ENCODE results near the gene LAIR1.

The LAIR1 gene

DNA sequence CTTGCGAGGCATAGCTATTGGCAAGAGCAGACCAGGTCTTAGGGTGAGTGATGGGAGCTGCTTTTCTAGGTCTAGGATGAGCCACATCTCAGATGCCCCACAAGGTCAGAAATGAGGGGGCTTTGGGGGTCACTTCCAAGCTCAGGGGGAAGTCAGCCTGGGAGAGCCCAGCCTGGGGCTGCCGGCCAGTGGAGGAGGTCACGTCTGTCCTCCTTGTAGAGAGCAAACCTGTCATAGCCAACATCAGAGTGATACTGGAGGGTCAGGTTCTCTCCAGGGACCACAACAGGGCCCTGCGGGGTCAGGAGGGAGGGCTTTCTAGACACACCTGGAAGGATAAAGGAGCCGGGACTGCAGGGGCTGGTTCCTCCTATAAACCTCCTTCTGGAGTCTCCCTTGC is 54.2 kb downstream of the LAIR1 start:
- H3K27ac ChIP-seq = no peak overlapping the region
- TF ChIP-seq ZFX (IDR thresholded peaks at IDR 0.05) = no peak
- TF ChIP-seq, protein P1, sequence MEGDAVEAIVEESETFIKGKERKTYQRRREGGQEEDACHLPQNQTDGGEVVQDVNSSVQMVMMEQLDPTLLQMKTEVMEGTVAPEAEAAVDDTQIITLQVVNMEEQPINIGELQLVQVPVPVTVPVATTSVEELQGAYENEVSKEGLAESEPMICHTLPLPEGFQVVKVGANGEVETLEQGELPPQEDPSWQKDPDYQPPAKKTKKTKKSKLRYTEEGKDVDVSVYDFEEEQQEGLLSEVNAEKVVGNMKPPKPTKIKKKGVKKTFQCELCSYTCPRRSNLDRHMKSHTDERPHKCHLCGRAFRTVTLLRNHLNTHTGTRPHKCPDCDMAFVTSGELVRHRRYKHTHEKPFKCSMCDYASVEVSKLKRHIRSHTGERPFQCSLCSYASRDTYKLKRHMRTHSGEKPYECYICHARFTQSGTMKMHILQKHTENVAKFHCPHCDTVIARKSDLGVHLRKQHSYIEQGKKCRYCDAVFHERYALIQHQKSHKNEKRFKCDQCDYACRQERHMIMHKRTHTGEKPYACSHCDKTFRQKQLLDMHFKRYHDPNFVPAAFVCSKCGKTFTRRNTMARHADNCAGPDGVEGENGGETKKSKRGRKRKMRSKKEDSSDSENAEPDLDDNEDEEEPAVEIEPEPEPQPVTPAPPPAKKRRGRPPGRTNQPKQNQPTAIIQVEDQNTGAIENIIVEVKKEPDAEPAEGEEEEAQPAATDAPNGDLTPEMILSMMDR (conservative IDR thresholded peaks at IDR 0.05) = no peak

DNA sequence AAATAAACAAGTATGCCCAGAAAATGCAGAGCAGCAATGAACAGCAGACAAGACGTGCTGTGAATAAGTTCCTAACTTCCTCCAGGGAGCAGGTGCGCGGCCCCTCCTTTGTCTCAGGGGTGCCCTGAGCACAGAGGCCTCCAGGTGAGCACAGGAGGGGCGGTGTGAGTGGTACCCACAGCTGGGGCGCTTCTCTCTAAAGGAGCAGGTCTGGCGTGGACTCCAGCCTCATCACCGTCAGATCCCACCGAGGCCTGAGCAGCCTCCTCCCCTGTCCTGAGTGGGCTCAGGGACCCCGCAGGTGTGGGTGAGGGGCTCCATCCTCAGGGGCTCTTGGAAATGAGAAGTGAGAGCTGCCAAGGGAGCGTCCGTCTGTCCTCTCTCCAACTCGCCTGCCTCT is 54.9 kb downstream of the LAIR1 start:
- no peak overlapping the region for H3K27ac ChIP-seq
- TF ChIP-seq, protein P1 (conservative IDR thresholded peaks at IDR 0.05) = no peak
- no peak for TF ChIP-seq ZFX (IDR thresholded peaks at IDR 0.05)

DNA sequence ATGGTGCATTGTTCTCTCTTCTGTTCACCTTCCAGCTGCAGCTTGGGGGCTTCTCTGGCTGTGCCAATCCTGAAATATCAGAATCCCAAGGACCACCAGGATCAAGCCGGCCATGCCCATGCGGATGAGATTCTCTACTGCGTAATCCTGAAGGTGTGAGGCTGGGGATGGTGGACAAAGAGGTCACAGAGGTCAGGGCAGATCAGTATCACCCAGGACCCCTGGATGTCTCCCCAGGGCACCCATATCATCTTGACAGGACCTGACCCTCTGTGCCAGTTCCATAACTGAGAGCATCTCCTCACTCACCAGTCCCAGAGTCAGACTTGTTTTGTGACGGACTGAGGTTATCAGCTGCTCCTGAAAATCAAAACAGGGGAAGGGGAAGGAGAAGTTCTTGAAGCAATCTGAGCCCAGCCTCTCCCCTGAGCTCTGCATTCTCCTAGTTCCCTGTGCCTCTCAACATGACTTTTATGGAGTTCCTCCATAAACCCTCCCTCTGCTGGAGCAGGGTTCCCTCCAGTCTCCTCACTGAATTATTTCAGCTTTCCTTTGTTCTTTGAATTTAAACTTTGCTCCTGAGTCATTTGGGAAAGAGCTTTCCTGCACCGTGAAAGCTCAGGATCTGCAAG is 57.2 kb downstream of the LAIR1 start:
- TF ChIP-seq, protein P1 (conservative IDR thresholded peaks at IDR 0.05) = no peak
- no peak for TF ChIP-seq ZFX (IDR thresholded peaks at IDR 0.05)
- H3K27ac ChIP-seq = no peak overlapping the region

DNA sequence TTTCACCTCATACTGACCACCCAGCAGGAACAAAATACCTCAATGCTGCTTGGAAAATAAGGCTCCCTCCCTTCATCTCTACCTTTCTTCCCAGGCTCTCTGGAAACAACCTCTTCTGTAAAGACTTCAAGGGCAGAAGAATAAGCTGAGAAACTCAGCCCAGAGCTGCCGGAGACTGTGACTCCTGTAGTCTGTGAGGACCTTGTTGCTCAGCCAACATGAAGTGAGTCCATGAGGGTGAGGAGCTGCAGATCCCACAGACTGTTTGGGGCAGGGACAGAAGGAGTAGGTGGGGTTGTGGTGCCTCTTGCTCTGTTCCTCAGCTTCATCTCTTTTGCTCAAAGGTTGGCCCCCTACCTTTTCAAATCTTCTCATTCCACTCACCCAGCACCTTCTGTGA is 59.6 kb downstream of the LAIR1 start:
- TF ChIP-seq, protein P1 (conservative IDR thresholded peaks at IDR 0.05) = no peak
- TF ChIP-seq ZFX (IDR thresholded peaks at IDR 0.05) = no peak
- H3K27ac ChIP-seq = no peak overlapping the region

GRCh38 chr19:54302257-54302656 is 62.5 kb downstream of the LAIR1 start:
- TF ChIP-seq ZFX (IDR thresholded peaks at IDR 0.05) = no peak
- TF ChIP-seq, protein P1 (conservative IDR thresholded peaks at IDR 0.05) = no peak
- H3K27ac ChIP-seq = no peak overlapping the region
